Measurements from ENCODE around the gene TIGAR. TPM values are rescaled to one million over a fixed set of nuclear protein-coding genes. Genes with fewer than 3 reads are reported as not detected.

TIGAR gene
- total and polyA plus RNA-seq, 2 donors (not counting 3 experiments of a cell fraction or from before 2014, with no cell fraction given) = 5.6 to 31.2 TPM

DNA sequence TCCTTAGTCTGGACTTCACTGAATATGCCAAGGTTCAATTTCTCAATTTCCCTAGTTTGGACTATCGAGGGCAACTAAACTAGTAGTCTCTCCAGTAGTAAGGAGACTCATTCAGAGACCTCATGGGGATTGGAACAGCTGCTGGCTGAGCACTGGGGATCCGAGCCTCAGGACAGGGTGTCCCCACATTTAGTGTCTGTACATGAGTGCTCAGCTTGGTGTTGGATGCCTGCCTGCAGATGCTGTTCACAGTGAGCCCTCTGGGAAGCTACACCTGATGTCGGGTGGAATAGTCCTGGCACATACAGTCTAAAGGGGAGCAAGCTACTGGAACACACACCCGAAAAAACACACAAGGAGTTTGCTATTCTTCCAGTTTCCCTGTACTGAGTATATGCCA, 59.3 kb downstream of the TIGAR start:
- H3K4me1 ChIP-seq (ENCODE audit: control insufficient read depth, extremely low read depth, insufficient read depth, low read length) = no peaks in the 10 kb centered on the region
- H3K36me3 ChIP-seq (ENCODE audit: control insufficient read depth in 2 of 2, extremely low read depth in 1 of 2, insufficient read depth in 2 of 2, low read length in 2 of 2) = no peaks in the 10 kb centered on the region
- H3K4me2 ChIP-seq (ENCODE audit: insufficient read depth, low read length) = no peak overlapping the region
- intact Hi-C loops (cut with micrococcal nuclease) = no loop called here
- H3K9ac ChIP-seq (replicated peaks; ENCODE audit: extremely low read depth, insufficient read depth, low read length) = no peak overlapping the region
- dilution Hi-C loops (cut with MboI; ENCODE audit: extremely low pct_ligation_motif_present, low sequenced_read_pairs) = no loop called here
- H3K79me2 ChIP-seq (ENCODE audit: control insufficient read depth, insufficient read depth, low read length) = no peaks in the 10 kb centered on the region
- no peaks in the 10 kb centered on the region for H3K9me1 ChIP-seq (replicated peaks; ENCODE audit: control insufficient read depth, extremely low read depth, insufficient read depth, low read length)
- peaks cover 1 to 5% of the 10 kb centered on the region in 2 experiments for H3K27me3 ChIP-seq (ENCODE audit: control insufficient read depth in 2 of 2, insufficient read depth in 2 of 2, low read length in 2 of 2)
- FAIRE-seq = no peak
- no TSS peak for BruUV-seq (replicated peaks)
- ChIA-PET POLR2A (no interaction called here), CTCF (no interaction called here)
- no peak for DNase-seq (ENCODE audit: low read depth, low spot score)
- no peaks in the 10 kb centered on the region for H3K9me3 ChIP-seq (replicated peaks; ENCODE audit: control insufficient read depth, insufficient read depth, low read length)
- no peak overlapping the region for H2AFZ ChIP-seq (ENCODE audit: low read depth, low read length)
- TF ChIP-seq FOS (IDR thresholded peaks at IDR 0.05; ENCODE audit: borderline replicate concordance, insufficient read depth, low read length) = no peak
- TF ChIP-seq EZH2 (IDR thresholded peaks at IDR 0.05; ENCODE audit: borderline replicate concordance, low read depth, low read length, severe bottlenecking) = no peak
- TF ChIP-seq MYC (IDR thresholded peaks at IDR 0.05; ENCODE audit: low read depth, low read length) = no peak
- no peak overlapping the region for H3K27ac ChIP-seq (ENCODE audit: insufficient read depth, low read depth, low read length)
- no peak overlapping the region for H3K4me3 ChIP-seq (replicated peaks in 1 of 3; ENCODE audit: insufficient read depth in 1 of 3, low read depth in 1 of 3, low read length in 3 of 3)
- H4K20me1 ChIP-seq (replicated peaks; ENCODE audit: control insufficient read depth, extremely low read depth, insufficient read depth, low read length) = no peaks in the 10 kb centered on the region

DNA sequence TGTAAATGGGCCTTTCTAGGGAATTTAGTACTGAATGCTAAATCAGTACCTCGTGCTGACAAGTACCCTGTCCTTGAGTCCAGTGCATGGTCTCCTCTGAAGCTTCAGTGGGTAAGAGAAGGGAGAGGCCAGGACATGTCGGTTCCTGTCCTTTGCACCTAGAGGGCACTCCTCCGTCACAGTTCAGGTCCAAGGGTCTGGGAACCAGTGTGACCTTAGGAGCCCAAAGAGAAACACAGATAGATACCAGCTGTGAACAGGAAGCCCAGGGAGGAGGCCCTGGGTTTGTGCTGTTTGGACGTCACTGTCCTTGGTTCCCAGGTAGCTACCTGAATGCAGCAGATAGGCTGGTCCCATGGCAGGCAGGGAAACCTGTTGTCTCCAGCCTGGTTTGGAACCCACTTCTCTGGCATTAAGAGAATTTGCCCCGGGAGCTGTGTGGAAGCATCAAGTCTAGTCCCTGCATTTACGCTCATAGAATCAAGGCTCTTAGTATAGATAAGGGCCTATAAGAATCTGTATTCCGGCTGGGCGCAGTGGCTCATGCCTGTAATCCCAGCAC, 62.4 kb downstream of the TIGAR start:
- intact Hi-C loops (cut with micrococcal nuclease) (no loop called here), dilution Hi-C loops (cut with MboI; ENCODE audit: extremely low pct_ligation_motif_present, low sequenced_read_pairs) (no loop called here)
- no peaks in the 10 kb centered on the region for H4K20me1 ChIP-seq (replicated peaks; ENCODE audit: control insufficient read depth, extremely low read depth, insufficient read depth, low read length)
- H2AFZ ChIP-seq (ENCODE audit: low read depth, low read length) = no peak overlapping the region
- no peak for TF ChIP-seq POLR2AphosphoS5 (IDR thresholded peaks at IDR 0.05; ENCODE audit: insufficient read depth, low read depth, low read length)
- TF ChIP-seq MAX (IDR thresholded peaks at IDR 0.05; ENCODE audit: insufficient read depth, insufficient read length) = no peak
- no peak for TF ChIP-seq JUN (IDR thresholded peaks at IDR 0.05; ENCODE audit: borderline replicate concordance, insufficient read depth, insufficient read length, low read depth)
- TF ChIP-seq MYC (IDR thresholded peaks at IDR 0.05; ENCODE audit: low read depth, low read length) = no peak
- TF ChIP-seq EZH2 (IDR thresholded peaks at IDR 0.05; ENCODE audit: borderline replicate concordance, low read depth, low read length, severe bottlenecking) = no peak
- TF ChIP-seq GATA2 (IDR thresholded peaks at IDR 0.05; ENCODE audit: insufficient read depth, insufficient read length, low read depth, low read length) = no peak
- TF ChIP-seq FOS (IDR thresholded peaks at IDR 0.05; ENCODE audit: borderline replicate concordance, insufficient read depth, low read length) = no peak
- no peak for TF ChIP-seq POLR2A (IDR thresholded peaks at IDR 0.05; ENCODE audit: low read depth, low read length)
- ChIA-PET POLR2A (no interaction called here), CTCF (no interaction called here)
- no peak overlapping the region for H3K4me2 ChIP-seq (ENCODE audit: insufficient read depth, low read length)
- H3K79me2 ChIP-seq (ENCODE audit: control insufficient read depth, insufficient read depth, low read length) = no peaks in the 10 kb centered on the region
- no peaks in the 10 kb centered on the region for H3K4me1 ChIP-seq (ENCODE audit: control insufficient read depth, extremely low read depth, insufficient read depth, low read length)
- no peaks in the 10 kb centered on the region for H3K36me3 ChIP-seq (ENCODE audit: control insufficient read depth in 2 of 2, extremely low read depth in 1 of 2, insufficient read depth in 2 of 2, low read length in 2 of 2)
- no TSS peak for BruUV-seq (replicated peaks)
- H3K27me3 ChIP-seq (ENCODE audit: control insufficient read depth in 2 of 2, insufficient read depth in 2 of 2, low read length in 2 of 2) = peaks cover 1 to 5% of the 10 kb centered on the region in 2 experiments
- FAIRE-seq (no peak), DNase-seq (ENCODE audit: low read depth, low spot score) (no peak)
- H3K27ac ChIP-seq (ENCODE audit: insufficient read depth, low read depth, low read length) = no peak overlapping the region
- H3K4me3 ChIP-seq (replicated peaks in 1 of 3; ENCODE audit: insufficient read depth in 1 of 3, low read depth in 1 of 3, low read length in 3 of 3) = no peak overlapping the region
- H3K9me3 ChIP-seq (replicated peaks; ENCODE audit: control insufficient read depth, insufficient read depth, low read length) = no peaks in the 10 kb centered on the region
- no peaks in the 10 kb centered on the region for H3K9me1 ChIP-seq (replicated peaks; ENCODE audit: control insufficient read depth, extremely low read depth, insufficient read depth, low read length)
- H3K9ac ChIP-seq (replicated peaks; ENCODE audit: extremely low read depth, insufficient read depth, low read length) = no peak overlapping the region
